PC-9 (cell line): ENCODE measurements around the gene RBM45. TPM values are rescaled to one million over a fixed set of nuclear protein-coding genes. Genes with fewer than 3 reads are reported as not detected.

Source experiments
- BruUV-seq: library from RNA; stranded (reverse); fragments of 400-500 nt; replicated peaks from 2 replicates; lab custom pipeline; 2021; lab: Mats Ljungman, UMichigan
- CTCF ChIA-PET: fragments of 300-600 bp; sonication (Branson Sonifier 250); formaldehyde crosslinking; loops from one replicate; lab custom pipeline; 2022; ENCODE audit warnings: antibody characterized with exemption; lab: Charles Lee
- POLR2A ChIA-PET: fragments of 300-600 bp; sonication (Branson Sonifier 250); formaldehyde crosslinking; loops from one replicate; lab custom pipeline; 2022; ENCODE audit warnings: antibody characterized with exemption; ENCODE audit not compliant: unreplicated experiment; lab: Charles Lee
- DNase-seq, 2 experiments: peaks; one replicate each; pipeline versions ENCODE4 v3.0.0 to v3.0.0-alpha.2; 2015 to 2022; ENCODE audit warnings: mixed read lengths in 1 of 2
- H2AFZ ChIP-seq: fragments of 200-600 bp; sonication (generic); 2 replicates; pipeline ENCODE4 v1.8.1; 2017; ENCODE audit warnings: antibody characterized with exemption
- H3F3A ChIP-seq: fragments of 200-600 bp; sonication (generic); 2 replicates; pipeline ENCODE4 v1.8.1; 2017; ENCODE audit warnings: antibody characterized with exemption, mild to moderate bottlenecking, low read depth; ENCODE audit not compliant: insufficient read depth
- H3K27ac ChIP-seq: fragments of 200-600 bp; sonication (generic); 2 replicates; pipeline ENCODE4 v1.6.1; 2016; ENCODE audit warnings: mixed run types
- H3K27me3 ChIP-seq: fragments of 200-600 bp; sonication (generic); 2 replicates; pipeline ENCODE4 v1.6.1; 2016; ENCODE audit warnings: low read depth, mixed run types; ENCODE audit not compliant: insufficient read depth
- H3K36me3 ChIP-seq: fragments of 200-600 bp; sonication (generic); 2 replicates; pipeline ENCODE4 v1.6.1; 2016; ENCODE audit warnings: low read depth, mixed run types
- H3K4me1 ChIP-seq: fragments of 200-600 bp; sonication (generic); replicated peaks from 2 replicates; pipeline ENCODE4 v1.6.1; 2016; ENCODE audit warnings: mixed run types; ENCODE audit not compliant: insufficient read depth
- H3K4me2 ChIP-seq: fragments of 200-600 bp; sonication (generic); 2 replicates; pipeline ENCODE4 v1.6.1; 2017; ENCODE audit warnings: mixed run types
- H3K4me3 ChIP-seq: fragments of 200-600 bp; sonication (generic); 2 replicates; pipeline ENCODE4 v1.6.1; 2016; ENCODE audit warnings: mixed run types
- H3K79me2 ChIP-seq: fragments of 200-600 bp; sonication (generic); 2 replicates; pipeline ENCODE4 v1.6.1; 2017; ENCODE audit warnings: low read depth, mixed run types
- H3K9me2 ChIP-seq: fragments of 200-600 bp; sonication (generic); 2 replicates; pipeline ENCODE4 v1.8.1; 2017; ENCODE audit warnings: mild to moderate bottlenecking; ENCODE audit not compliant: insufficient read depth
- H3K9me3 ChIP-seq: fragments of 200-600 bp; sonication (generic); 2 replicates; pipeline ENCODE4 v1.8.1; 2016; ENCODE audit warnings: low read depth; ENCODE audit not compliant: insufficient read depth
- H4K20me1 ChIP-seq: fragments of 200-600 bp; sonication (generic); 2 replicates; pipeline ENCODE4 v1.8.1; 2017; ENCODE audit not compliant: insufficient read depth
- CTCF ChIP-seq: fragments of 200-600 bp; sonication (generic); conservative IDR thresholded peaks from 2 replicates; pipeline ENCODE4 v1.6.1; 2017; ENCODE audit warnings: mixed run types, antibody characterized with exemption, mild to moderate bottlenecking, moderate library complexity
- EZH2 ChIP-seq: fragments of 200-600 bp; sonication (generic); IDR thresholded peaks from 2 replicates; pipeline ENCODE4 v1.8.0; 2017; ENCODE audit warnings: antibody characterized with exemption, low read depth
- intact Hi-C: fragments of 100-400 bp; cut with micrococcal nuclease; formaldehyde crosslinking; loops from one replicate; pipeline ENCODE4 v1.10.0; 2022; ENCODE audit not compliant: unreplicated experiment
- total RNA-seq: library from RNA; stranded (reverse); gene quantifications from 2 replicates; pipeline ENCODE4 v1.2.3, GENCODE V29; 2021

RBM45 gene
- total RNA-seq, 1 experiment from 2014 or later = 12.6 TPM

GRCh38 chr2:178110681-178111080 is 1.6 kb upstream of the RBM45 start:
- Histone ChIP-seq H3K9me2 (no peaks in the 10 kb centered on the region), H3K4me1 (peaks cover 23% of the 10 kb centered on the region), H3K4me3 (no peak overlapping the region), H3K36me3 (no peaks in the 10 kb centered on the region), H4K20me1 (no peaks in the 10 kb centered on the region), H3F3A (peaks cover 7% of the 10 kb centered on the region; the same call in 1 of the 2 replicates), H3K9me3 (no peaks in the 10 kb centered on the region), H3K4me2 (no peak overlapping the region), H3K79me2 (peaks cover 8% of the 10 kb centered on the region; the same call in 1 of the 2 replicates), H2AFZ (no peak overlapping the region), H3K27me3 (no peaks in the 10 kb centered on the region), H3K27ac (no peak overlapping the region)
- BruUV-seq = no TSS peak
- DNase-seq = no peak
- intact Hi-C loops = loop anchor here (5.0 to 10.0 kb wide), 7 partner anchors 172 to 802 kb away; no protein-coding TSS in a partner anchor
- ChIA-PET CTCF (interaction anchor here (0.6 to 4.1 kb wide), 3 partner anchors 285 to 309 kb away, joined by 3 to 19 read pairs (median 4); no protein-coding TSS in a partner anchor), POLR2A (no interaction called here)
- TF ChIP-seq CTCF (no peak), EZH2 (no peak)

DNA sequence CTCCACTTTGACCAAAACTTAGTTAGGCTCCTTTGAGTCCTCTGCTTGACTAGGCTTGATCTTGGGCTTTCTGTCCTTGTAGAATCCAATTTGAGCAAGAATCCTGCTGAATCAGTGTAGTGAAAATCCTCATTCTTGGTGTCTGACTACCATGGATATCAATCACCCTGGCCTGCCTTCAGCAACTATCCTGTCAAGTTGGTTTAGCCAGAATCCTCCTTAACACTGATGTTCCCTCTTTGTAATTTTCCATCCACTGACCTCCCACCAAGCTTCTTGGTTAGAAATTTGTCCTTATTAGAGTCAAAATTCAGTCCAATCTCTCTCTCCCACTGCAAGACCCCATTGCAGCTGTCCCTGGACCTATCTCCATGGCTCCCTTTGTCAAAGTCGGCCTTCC is 494 bp upstream of the RBM45 start:
- Histone ChIP-seq H3K27ac (no peak overlapping the region), H3K9me3 (no peaks in the 10 kb centered on the region), H2AFZ (peak overlapping the region; percentile 98), H4K20me1 (no peaks in the 10 kb centered on the region), H3F3A (no peaks in the 10 kb centered on the region), H3K4me2 (peak overlapping the region; percentile 74), H3K4me1 (peaks cover 15% of the 10 kb centered on the region), H3K4me3 (peak overlapping the region; percentile 77; the same call in 1 of the 2 replicates), H3K79me2 (peaks cover 8% of the 10 kb centered on the region; the same call in 1 of the 2 replicates), H3K36me3 (no peaks in the 10 kb centered on the region), H3K9me2 (no peaks in the 10 kb centered on the region), H3K27me3 (no peaks in the 10 kb centered on the region)
- intact Hi-C loops = loop anchor here (1.0 to 10.0 kb wide), 13 partner anchors 39 to 801 kb away; partner anchors contain the start of genes OSBPL6 and PDE11A
- no peak for DNase-seq
- ChIA-PET CTCF (interaction anchor here (0.5 to 4.1 kb wide), 7 partner anchors 18 to 706 kb away, joined by 3 to 19 read pairs (median 3); no protein-coding TSS in a partner anchor), POLR2A (no interaction called here)
- BruUV-seq = no TSS peak
- TF ChIP-seq EZH2 (no peak), CTCF (no peak)

DNA sequence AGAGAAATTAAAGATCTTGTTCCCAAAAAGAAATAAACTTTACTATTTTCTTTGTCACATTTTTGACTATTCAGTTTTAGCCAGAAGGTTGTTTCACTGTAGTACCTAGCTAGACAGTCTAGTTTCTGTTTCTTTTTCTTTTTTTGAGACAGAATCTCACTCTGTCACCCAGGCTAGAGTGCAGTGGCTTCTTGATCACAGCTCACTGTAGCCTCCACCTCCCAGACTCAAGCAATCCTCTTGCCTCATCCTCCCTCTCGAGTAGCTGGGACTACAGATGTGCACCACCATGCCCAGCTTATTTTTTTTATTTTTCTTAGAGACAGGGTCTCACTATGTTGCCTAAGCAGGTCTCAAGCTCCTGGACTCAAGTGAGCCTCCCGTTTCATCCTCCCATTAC is 2.2 kb downstream of the RBM45 start:
- intact Hi-C loops = loop anchor here (5.0 to 10.0 kb wide), 7 partner anchors 168 to 798 kb away; no protein-coding TSS in a partner anchor
- Histone ChIP-seq H3K36me3 (no peaks in the 10 kb centered on the region), H3K4me2 (no peak overlapping the region), H2AFZ (no peak overlapping the region), H3F3A (no peaks in the 10 kb centered on the region), H4K20me1 (no peaks in the 10 kb centered on the region), H3K27me3 (no peaks in the 10 kb centered on the region), H3K9me2 (no peaks in the 10 kb centered on the region), H3K79me2 (peaks cover 8% of the 10 kb centered on the region; the same call in 1 of the 2 replicates), H3K4me1 (peaks cover 15% of the 10 kb centered on the region), H3K9me3 (no peaks in the 10 kb centered on the region), H3K4me3 (no peak overlapping the region), H3K27ac (no peak overlapping the region)
- TF ChIP-seq CTCF (no peak), EZH2 (no peak)
- BruUV-seq = no TSS peak
- DNase-seq = no peak
- ChIA-PET CTCF (no interaction called here), POLR2A (no interaction called here)
